ENCODE results near the gene ATG2A. TPM values are rescaled to one million over a fixed set of nuclear protein-coding genes. Genes with fewer than 3 reads are reported as not detected.

The ATG2A gene
- total and polyA plus RNA-seq, 10 of the 15 experiments (the other 5 are each of a cell fraction or from before 2014, with no cell fraction given): 0.08 to 19.0 (median 4.6) TPM

DNA sequence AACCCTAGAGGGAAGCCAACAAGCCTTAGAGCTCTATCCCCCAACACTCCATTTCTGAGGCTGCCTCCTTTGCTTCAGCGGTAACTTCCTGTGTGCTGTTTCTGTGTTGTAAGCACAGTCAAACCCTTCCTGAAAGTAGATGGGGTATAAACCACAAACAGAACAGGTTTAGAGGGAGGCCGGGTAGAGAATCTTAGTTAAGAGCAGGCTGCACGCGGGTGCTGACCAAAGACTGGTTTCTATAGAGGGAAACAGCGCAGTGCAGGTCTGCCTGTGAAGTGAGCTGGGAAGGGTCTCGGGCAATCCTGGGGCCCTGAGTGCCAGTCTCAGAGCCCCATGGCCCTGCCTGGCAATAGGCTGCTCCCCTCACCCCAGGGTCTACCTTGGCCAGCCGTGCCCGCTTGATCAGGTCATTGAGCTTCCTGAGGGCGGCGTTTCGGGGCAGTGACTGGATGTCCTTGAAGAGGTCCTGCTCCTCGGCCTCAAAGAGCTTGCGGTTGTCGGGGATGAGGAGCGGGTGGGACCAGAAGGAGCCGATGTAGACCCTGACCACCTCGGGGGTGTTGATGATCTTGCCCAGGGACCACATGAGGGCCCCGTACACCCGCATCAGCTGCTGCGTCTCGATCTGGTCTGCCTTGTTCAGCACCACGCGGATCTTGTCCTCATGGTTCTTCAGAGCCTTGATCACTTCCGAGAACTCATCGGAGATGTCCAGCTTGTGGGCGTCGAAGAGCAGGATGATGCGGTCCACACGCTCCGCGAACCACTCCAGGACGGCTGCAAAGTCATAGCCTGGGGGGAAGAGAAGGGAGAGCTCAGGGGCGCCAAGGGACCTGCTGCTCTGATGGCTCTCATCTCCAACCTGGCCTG, 57.2 kb downstream of the ATG2A start (continued):
- TF ChIP-seq, protein P1, sequence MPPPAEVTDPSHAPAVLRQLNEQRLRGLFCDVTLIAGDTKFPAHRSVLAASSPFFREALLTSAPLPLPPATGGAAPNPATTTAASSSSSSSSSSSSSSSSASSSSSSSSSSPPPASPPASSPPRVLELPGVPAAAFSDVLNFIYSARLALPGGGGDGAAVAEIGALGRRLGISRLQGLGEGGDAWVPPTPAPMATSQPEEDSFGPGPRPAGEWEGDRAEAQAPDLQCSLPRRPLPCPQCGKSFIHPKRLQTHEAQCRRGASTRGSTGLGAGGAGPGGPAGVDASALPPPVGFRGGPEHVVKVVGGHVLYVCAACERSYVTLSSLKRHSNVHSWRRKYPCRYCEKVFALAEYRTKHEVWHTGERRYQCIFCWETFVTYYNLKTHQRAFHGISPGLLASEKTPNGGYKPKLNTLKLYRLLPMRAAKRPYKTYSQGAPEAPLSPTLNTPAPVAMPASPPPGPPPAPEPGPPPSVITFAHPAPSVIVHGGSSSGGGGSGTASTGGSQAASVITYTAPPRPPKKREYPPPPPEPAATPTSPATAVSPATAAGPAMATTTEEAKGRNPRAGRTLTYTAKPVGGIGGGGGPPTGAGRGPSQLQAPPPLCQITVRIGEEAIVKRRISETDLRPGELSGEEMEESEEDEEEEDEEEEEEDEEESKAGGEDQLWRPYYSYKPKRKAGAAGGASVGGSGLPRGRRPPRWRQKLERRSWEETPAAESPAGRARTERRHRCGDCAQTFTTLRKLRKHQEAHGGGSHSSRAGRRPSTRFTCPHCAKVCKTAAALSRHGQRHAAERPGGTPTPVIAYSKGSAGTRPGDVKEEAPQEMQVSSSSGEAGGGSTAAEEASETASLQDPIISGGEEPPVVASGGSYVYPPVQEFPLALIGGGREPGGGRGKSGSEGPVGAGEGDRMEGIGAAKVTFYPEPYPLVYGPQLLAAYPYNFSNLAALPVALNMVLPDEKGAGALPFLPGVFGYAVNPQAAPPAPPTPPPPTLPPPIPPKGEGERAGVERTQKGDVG (CRISPR knock-in tag; IDR thresholded peaks at IDR 0.05): no peak
- peak; percentile 68; the same call in 1 of the 2 replicates for TF ChIP-seq TCF12 (IDR thresholded peaks at IDR 0.05; ENCODE audit: low read depth, low read length)
- TF ChIP-seq, protein P2, sequence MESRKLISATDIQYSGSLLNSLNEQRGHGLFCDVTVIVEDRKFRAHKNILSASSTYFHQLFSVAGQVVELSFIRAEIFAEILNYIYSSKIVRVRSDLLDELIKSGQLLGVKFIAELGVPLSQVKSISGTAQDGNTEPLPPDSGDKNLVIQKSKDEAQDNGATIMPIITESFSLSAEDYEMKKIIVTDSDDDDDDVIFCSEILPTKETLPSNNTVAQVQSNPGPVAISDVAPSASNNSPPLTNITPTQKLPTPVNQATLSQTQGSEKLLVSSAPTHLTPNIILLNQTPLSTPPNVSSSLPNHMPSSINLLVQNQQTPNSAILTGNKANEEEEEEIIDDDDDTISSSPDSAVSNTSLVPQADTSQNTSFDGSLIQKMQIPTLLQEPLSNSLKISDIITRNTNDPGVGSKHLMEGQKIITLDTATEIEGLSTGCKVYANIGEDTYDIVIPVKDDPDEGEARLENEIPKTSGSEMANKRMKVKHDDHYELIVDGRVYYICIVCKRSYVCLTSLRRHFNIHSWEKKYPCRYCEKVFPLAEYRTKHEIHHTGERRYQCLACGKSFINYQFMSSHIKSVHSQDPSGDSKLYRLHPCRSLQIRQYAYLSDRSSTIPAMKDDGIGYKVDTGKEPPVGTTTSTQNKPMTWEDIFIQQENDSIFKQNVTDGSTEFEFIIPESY (IDR thresholded peaks at IDR 0.05): peak; percentile 71; the same call in 1 of the 2 replicates
- TF ChIP-seq PML (IDR thresholded peaks at IDR 0.05; ENCODE audit: low read length): no peak
- TF ChIP-seq CBFB (IDR thresholded peaks at IDR 0.05; ENCODE audit: low read depth): peak; percentile 95
- peak in 1 of 2 experiments; percentile 74; a peak in 2 of 3 replicates for TF ChIP-seq EGR1 (IDR thresholded peaks at IDR 0.05; ENCODE audit: borderline replicate concordance in 1 of 2, low read depth in 2 of 2, low read length in 2 of 2)
- no peak for TF ChIP-seq NFYA (IDR thresholded peaks at IDR 0.05; ENCODE audit: borderline replicate concordance, low read depth, low read length)
- TF ChIP-seq, protein P3, sequence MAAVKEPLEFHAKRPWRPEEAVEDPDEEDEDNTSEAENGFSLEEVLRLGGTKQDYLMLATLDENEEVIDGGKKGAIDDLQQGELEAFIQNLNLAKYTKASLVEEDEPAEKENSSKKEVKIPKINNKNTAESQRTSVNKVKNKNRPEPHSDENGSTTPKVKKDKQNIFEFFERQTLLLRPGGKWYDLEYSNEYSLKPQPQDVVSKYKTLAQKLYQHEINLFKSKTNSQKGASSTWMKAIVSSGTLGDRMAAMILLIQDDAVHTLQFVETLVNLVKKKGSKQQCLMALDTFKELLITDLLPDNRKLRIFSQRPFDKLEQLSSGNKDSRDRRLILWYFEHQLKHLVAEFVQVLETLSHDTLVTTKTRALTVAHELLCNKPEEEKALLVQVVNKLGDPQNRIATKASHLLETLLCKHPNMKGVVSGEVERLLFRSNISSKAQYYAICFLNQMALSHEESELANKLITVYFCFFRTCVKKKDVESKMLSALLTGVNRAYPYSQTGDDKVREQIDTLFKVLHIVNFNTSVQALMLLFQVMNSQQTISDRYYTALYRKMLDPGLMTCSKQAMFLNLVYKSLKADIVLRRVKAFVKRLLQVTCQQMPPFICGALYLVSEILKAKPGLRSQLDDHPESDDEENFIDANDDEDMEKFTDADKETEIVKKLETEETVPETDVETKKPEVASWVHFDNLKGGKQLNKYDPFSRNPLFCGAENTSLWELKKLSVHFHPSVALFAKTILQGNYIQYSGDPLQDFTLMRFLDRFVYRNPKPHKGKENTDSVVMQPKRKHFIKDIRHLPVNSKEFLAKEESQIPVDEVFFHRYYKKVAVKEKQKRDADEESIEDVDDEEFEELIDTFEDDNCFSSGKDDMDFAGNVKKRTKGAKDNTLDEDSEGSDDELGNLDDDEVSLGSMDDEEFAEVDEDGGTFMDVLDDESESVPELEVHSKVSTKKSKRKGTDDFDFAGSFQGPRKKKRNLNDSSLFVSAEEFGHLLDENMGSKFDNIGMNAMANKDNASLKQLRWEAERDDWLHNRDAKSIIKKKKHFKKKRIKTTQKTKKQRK (IDR thresholded peaks at IDR 0.05; ENCODE audit: low read depth, low read length): no peak
- TF ChIP-seq, protein P4, sequence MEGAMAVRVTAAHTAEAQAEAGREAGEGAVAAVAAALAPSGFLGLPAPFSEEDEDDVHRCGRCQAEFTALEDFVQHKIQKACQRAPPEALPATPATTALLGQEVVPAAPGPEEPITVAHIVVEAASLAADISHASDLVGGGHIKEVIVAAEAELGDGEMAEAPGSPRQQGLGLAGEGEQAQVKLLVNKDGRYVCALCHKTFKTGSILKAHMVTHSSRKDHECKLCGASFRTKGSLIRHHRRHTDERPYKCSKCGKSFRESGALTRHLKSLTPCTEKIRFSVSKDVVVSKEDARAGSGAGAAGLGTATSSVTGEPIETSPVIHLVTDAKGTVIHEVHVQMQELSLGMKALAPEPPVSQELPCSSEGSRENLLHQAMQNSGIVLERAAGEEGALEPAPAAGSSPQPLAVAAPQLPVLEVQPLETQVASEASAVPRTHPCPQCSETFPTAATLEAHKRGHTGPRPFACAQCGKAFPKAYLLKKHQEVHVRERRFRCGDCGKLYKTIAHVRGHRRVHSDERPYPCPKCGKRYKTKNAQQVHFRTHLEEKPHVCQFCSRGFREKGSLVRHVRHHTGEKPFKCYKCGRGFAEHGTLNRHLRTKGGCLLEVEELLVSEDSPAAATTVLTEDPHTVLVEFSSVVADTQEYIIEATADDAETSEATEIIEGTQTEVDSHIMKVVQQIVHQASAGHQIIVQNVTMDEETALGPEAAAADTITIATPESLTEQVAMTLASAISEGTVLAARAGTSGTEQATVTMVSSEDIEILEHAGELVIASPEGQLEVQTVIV (IDR thresholded peaks at IDR 0.05; ENCODE audit: borderline replicate concordance, partially characterized antibody): no peak
- TF ChIP-seq, protein P5, sequence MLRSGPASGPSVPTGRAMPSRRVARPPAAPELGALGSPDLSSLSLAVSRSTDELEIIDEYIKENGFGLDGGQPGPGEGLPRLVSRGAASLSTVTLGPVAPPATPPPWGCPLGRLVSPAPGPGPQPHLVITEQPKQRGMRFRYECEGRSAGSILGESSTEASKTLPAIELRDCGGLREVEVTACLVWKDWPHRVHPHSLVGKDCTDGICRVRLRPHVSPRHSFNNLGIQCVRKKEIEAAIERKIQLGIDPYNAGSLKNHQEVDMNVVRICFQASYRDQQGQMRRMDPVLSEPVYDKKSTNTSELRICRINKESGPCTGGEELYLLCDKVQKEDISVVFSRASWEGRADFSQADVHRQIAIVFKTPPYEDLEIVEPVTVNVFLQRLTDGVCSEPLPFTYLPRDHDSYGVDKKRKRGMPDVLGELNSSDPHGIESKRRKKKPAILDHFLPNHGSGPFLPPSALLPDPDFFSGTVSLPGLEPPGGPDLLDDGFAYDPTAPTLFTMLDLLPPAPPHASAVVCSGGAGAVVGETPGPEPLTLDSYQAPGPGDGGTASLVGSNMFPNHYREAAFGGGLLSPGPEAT (IDR thresholded peaks at IDR 0.05; ENCODE audit: low read depth): peak; percentile 80; the same call in 1 of the 2 replicates
- peak; percentile 95 for TF ChIP-seq TBL1XR1 (IDR thresholded peaks at IDR 0.05; ENCODE audit: low read depth, low read length)
- no peak for TF ChIP-seq RBBP5 (conservative IDR thresholded peaks at IDR 0.05)
- no peak for TF ChIP-seq CREB1 (IDR thresholded peaks at IDR 0.05; ENCODE audit: low read depth)
